NCI-H69 (cell line): ENCODE results near the gene CALHM1.

Experiments used
- DNase-seq: peaks from one replicate; lab custom pipeline; 2025; lab: John Stamatoyannopoulos, UW

CALHM1 gene

GRCh38 chr10:103455235-103455634, 3.5 kb downstream of the CALHM1 start:
- DNase-seq: no peak

- no peak for DNase-seq
These were observed 4.7 kb downstream of the CALHM1 start for GRCh38 chr10:103454026-103454425.

DNA sequence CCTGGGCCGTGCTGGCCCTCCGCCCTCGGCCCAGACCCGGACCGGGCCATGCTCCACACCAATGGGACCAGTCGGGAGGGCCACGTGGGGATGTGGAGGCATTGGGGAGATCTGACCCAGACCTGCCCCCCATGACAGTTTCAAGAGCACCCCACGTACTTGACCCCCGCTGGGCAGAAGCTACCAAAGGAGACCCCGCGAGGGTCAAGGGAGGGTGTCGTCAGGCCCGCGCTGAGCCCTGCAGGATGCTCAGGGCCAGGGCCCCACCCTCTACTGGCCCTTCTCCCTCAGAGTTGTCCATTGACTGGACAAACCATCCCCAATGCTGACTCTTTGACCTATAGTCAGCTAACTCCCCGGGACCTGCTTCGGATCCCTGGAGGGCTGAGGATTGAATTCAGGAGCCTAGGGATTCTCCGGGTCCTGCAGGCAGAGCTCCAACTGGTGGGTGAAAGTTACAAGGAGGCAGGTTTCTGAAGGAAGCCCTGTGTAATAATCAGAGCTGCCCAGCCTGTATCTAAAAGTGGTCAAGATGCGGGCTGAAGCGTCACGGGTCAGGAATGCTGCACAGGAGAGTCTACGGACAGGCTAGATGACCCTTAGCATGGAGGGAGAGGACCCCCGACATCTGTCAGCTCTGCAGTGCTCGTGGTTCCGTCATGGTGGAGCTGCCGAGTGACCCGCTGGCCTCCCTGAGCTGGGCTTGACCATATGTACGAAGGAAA, 6.0 kb downstream of the CALHM1 start:
- DNase-seq: no peak

GRCh38 chr10:103451831-103452505, 6.7 kb downstream of the CALHM1 start, which contains the start of gene CALHM2:
Gene CALHM2, minus strand, starts transcription at chr10:103452370. Its CDS starts 2,429 bp downstream, at chr10:103449941.
- DNase-seq: peak; percentile 77

GRCh38 chr10:103451091-103451813, 7.4 kb downstream of the CALHM1 start:
- DNase-seq: peak; percentile 82

DNA sequence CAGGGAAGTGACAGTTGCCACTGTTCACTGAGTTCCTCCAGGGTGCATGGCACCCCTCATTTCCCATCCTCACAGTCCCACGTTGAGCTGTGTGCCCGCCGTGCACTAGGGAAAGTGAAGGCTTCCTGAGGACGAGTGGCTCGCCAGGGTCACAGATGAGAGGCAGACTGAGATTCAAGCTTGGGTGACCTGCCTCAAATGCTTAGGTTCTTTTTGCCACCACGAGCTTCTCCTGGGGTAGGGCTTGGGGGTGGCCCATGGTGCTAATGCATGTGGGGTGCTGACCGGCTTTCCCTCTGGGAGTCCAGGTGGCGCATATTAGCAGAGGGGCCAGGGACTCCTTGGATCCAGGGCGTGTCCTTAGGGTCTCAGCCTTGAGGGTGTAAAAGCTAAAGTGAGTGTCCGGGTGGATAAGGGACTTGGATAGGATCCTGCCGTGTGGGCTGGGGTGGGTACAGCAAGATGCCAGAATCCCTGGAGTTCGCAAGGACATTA, 8.5 kb downstream of the CALHM1 start:
- DNase-seq: no peak

DNA sequence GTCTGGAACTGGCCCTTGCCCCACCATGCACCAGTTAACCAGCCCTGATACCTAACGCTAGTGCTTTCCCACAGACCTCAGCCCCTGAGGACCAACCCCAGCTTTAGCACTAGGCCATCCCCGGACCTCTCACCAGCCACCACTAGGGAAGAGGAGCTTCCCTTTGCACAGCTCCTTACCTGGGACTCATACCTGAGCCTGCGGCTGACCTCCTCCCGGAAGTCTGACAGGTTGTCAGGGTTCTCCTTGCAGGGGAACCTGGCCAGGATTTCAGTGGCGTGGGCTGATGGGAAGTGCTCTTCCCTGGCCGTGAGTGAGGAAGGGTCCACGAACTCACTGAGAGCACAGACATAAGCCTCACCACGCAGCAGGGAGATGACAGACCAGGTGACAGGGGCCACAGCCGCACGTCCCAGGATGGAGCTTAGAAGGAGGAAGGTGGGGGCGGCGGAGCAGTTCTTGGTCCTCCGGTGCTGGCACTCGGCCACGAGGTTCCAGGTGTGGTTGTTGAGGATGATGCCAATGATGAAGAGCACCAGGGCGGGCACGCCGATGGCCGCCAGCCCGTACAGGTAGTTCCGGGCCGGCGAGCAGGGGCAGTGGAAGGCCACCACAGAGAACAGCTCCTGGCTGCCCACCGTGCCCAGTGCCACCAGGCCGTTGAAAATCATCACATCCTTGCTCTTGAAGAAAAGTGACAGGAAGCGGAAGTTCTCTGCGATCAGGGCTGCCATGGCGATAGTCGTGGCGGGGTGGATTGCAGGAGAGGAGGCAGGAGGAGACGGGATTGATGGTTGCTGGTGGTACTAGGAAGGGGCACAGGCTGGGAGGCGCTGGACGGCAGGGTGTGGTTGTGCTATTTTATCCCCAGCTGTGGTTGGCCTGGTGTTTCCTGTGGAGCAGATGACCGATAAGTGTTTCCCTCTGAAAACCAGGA, 9.2 kb downstream of the CALHM1 start:
- no peak for DNase-seq

GRCh38 chr10:103448746-103449145, 10.0 kb downstream of the CALHM1 start:
- DNase-seq: no peak

- DNase-seq: no peak
These were observed 11.5 kb downstream of the CALHM1 start for GRCh38 chr10:103447187-103447586.

DNA sequence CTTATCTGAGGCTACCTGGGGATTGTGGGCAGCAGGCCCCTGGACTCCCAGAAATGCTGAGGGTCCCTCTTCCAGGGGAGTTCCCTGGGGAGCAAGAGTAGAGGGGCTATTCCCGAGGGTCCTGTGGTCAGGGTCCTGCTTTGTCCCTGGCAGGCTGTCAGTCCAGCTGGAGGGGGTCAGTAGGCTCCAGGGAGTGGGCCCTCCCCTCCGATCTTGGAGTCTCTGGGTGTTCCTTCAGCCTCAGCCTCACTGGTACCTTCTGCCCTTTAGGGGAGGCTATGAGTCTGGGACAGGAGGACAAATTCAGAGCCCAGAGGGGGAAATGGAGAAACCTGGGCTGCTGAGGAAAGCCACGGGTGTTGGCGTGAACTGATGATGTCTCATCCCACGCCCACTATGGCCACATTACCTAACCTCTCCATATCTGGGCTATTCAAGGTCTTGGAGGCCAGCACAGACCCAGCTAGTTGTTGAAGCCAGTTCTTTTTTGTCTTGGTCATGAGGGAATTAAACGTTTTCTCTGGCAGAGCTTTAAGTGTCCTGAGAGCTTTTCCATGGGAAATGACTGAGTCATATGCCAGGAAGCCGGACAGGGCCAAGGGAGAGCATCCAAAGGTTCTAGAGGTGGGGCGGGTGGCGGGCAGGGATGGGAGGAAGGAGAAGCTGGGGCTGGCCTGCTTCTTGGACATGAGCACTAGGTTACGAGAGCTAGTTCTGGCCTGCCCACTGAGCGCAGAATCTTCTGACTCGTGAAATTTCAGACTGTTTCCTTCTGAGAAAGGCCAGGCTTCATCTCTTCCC, 12.7 kb downstream of the CALHM1 start:
- DNase-seq: no peak

GRCh38 chr10:103445366-103445765, 13.3 kb downstream of the CALHM1 start:
- DNase-seq: no peak

GRCh38 chr10:103444478-103444877, 14.2 kb downstream of the CALHM1 start:
- DNase-seq: no peak

- no peak for DNase-seq
These were observed 15.1 kb downstream of the CALHM1 start for GRCh38 chr10:103443475-103444185.

GRCh38 chr10:103442031-103442461, 16.7 kb downstream of the CALHM1 start:
- no peak for DNase-seq

DNA sequence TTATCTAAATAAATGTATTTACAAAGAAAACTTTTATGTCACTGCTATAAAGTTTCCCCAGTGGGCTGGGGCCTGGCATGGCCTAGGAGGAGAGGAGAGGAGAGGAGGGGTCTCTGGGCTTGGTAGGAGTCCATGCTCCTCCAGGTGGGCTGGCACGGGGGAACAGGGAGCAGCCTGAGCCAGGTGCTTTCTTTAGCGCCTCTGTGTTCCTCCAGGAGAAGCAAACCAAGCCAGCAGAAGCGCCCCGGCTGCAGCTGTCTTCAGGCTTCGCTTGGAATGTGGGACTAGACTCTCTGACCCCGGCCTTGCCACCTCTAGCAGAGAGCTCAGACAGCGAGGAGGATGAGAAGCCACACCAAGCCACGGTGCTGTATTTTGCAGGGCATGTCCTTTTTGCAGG, 17.1 kb downstream of the CALHM1 start:
- no peak for DNase-seq

DNA sequence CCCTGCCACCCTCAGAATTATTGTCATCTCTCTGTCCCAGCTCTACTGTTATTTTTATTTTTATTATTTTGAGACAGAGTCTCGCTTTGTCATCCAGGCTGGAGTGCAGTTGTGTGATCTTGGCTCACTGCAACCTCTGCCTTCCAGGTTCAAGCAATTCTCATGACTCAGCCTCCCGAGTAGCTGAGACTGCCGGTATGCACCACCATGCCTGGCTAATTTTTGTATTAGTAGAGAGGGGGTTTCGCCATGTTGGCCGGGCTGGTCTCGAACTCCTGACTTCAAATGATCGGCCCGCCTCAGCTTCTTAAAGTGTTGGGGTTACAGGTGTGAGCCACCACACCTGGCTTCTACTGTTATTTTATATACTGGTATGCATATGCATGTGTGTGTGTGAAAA, 17.5 kb downstream of the CALHM1 start:
- DNase-seq: no peak

DNA sequence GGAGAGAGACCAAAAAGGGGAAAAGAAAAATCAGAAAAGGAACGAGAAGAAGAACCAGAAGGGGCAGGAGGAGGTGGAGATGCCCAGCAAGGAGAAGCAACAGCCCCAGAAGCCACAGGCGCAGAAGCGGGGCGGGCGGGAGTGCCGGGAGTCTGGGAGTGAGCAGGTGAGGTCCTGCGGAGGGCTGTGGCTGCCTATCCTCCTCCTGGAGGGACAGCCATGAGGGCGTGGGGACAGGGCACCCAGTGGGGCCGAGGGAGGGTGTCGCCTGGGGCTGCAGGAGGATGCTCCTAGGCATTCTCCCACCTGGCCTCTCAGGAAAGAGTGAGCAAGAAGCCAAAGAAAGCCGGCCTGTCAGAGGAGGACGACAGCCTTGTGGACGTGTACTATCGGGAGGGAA, 18.3 kb downstream of the CALHM1 start:
- DNase-seq: no peak

- DNase-seq: no peak
These were observed 18.9 kb downstream of the CALHM1 start for GRCh38 chr10:103439776-103440175.

DNA sequence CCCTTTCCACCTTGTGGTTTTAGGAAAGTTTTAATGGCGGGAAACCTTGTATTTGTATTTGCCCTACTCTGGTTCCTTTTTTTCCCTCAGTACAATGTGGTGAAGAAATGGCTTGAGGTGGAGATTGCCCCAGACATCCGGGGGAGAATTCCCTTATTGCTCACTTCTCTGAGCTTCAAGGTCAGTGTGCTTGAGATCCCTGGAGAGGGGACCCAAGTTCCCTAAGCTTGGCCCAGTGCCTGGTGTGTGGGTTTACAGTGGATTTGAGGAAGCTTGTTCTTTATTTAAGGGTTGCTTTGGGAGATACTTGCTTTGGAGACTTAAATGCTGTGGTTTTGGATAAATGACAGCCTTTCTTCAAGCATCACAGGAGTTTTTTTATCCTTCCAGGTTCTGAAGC, 24.8 kb downstream of the CALHM1 start:
- DNase-seq: no peak

DNA sequence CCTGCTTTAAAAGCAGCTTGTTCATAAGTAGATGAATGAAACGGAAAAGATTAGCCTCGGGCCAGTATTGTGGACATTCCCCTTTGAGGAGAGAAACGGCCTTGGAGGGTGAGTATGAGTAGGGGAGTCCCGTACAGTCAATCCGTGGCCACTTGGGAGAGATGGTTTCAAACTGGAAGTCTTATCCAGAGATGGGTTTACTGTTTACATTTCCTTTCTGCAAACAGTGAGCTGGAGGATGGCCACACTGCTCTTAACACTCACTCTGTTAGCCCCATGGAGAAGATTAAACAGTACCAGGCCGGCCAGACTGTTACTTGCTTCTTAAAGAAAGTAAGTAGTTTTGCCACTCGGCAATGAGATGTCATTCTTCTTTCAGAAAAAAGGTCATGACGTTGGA, 26.8 kb downstream of the CALHM1 start:
- no peak for DNase-seq
